ENCODE data around the gene FMNL3. TPM values are rescaled to one million over a fixed set of nuclear protein-coding genes. Genes with fewer than 3 reads are reported as not detected.
A peak's percentile ranks its signal among the peaks of the same experiment; 100 is the strongest.
"Not testable (repeated sequence)": the region's sequence is repeated elsewhere in the genome, so short reads cannot be mapped to it uniquely, and the experiment has no call there.

FMNL3 gene
- total RNA-seq, 1 donor from 2014 or later = 30.4 TPM

- no peaks in the 10 kb centered on the region for H3K9me3 ChIP-seq
- no peak overlapping the region for H3K27ac ChIP-seq
- H3K4me1 ChIP-seq = no peaks in the 10 kb centered on the region
- no peak for DNase-seq (ENCODE audit: low spot score in 2 of 2)
- TF ChIP-seq CTCF (IDR thresholded peaks at IDR 0.05) = no peak
- no peak overlapping the region for H3K4me3 ChIP-seq
- intact Hi-C loops (cut with DNase I) = no loop called here
- H3K27me3 ChIP-seq = no peaks in the 10 kb centered on the region
- no peaks in the 10 kb centered on the region for H3K36me3 ChIP-seq
Measured at GRCh38 chr12:49716553-49716952, 9.3 kb upstream of the FMNL3 start.

GRCh38 chr12:49713952-49714351, 6.7 kb upstream of the FMNL3 start:
- H3K27me3 ChIP-seq; DNase-seq (ENCODE audit: low spot score in 2 of 2); H3K36me3 ChIP-seq; H3K4me1 ChIP-seq; H3K4me3 ChIP-seq; H3K9me3 ChIP-seq; intact Hi-C loops (cut with DNase I); H3K27ac ChIP-seq: not testable (repeated sequence)

GRCh38 chr12:49708851-49709250, 1.6 kb upstream of the FMNL3 start:
- Histone ChIP-seq H3K9me3 (no peaks in the 10 kb centered on the region), H3K27me3 (no peaks in the 10 kb centered on the region), H3K4me1 (peaks cover 2 to 9% of the 10 kb centered on the region in 2 donors), H3K36me3 (no peaks in the 10 kb centered on the region), H3K27ac (no peak overlapping the region), H3K4me3 (no peak overlapping the region)
- no peak for DNase-seq (ENCODE audit: low spot score in 2 of 2)
- no peak for TF ChIP-seq CTCF (IDR thresholded peaks at IDR 0.05)
- intact Hi-C loops (cut with DNase I) = no loop called here

DNA sequence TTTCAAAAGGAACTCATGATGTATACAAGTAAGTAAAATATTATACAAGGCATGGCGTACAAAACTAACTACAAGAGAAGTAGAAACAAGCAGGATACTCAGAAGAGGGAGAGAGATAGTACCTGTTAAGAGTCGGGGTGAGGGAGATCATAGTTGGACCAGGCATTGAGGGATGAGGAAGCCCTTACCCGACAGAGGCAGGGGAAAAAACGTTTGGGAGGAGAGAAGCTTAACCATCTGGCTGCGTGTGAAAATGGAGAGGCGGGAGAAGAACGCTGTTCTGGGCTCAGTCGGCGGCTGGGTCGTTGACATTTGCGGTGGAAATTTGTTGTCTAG, 575 bp upstream of the FMNL3 start:
- Histone ChIP-seq H3K4me1 (peaks cover 2 to 9% of the 10 kb centered on the region in 2 donors), H3K4me3 (peak overlapping the region in 1 of 2 donors; percentile 94), H3K27me3 (no peaks in the 10 kb centered on the region), H3K36me3 (no peaks in the 10 kb centered on the region), H3K27ac (no peak overlapping the region), H3K9me3 (no peaks in the 10 kb centered on the region)
- DNase-seq (ENCODE audit: low spot score in 2 of 2) = no peak
- no peak for TF ChIP-seq CTCF (IDR thresholded peaks at IDR 0.05)
- intact Hi-C loops (cut with DNase I) = loop anchor here (1.0 to 2.0 kb wide), 6 partner anchors 34 to 341 kb away; partner anchors contain the start of genes MCRS1, PRPF40B, SPATS2 and TMBIM6

- Histone ChIP-seq H3K4me1 (peaks cover 2 to 9% of the 10 kb centered on the region in 2 donors), H3K36me3 (no peaks in the 10 kb centered on the region), H3K27ac (peak overlapping the region; percentile 94 to 98), H3K4me3 (peak overlapping the region; percentile 80 to 94), H3K27me3 (no peaks in the 10 kb centered on the region), H3K9me3 (no peaks in the 10 kb centered on the region)
- TF ChIP-seq CTCF (IDR thresholded peaks at IDR 0.05) = no peak
- intact Hi-C loops (cut with DNase I) = loop anchor here (1.0 to 2.0 kb wide), 6 partner anchors 33 to 340 kb away; partner anchors contain the start of genes MCRS1, PRPF40B, SPATS2 and TMBIM6
- DNase-seq (ENCODE audit: low spot score in 2 of 2) = peak in 1 of 2 donors; percentile 71
Measured at GRCh38 chr12:49706351-49707127, 666 bp downstream of the FMNL3 start.

GRCh38 chr12:49705479-49706134, 1.6 kb downstream of the FMNL3 start:
- no peaks in the 10 kb centered on the region for H3K36me3 ChIP-seq
- no peaks in the 10 kb centered on the region for H3K27me3 ChIP-seq
- peak overlapping the region; percentile 80 to 94 for H3K4me3 ChIP-seq
- no peak for TF ChIP-seq CTCF (IDR thresholded peaks at IDR 0.05)
- peak overlapping the region; percentile 94 to 98 for H3K27ac ChIP-seq
- H3K4me1 ChIP-seq = peaks cover 2 to 9% of the 10 kb centered on the region in 2 donors
- H3K9me3 ChIP-seq = no peaks in the 10 kb centered on the region
- peak; percentile 24 to 79 for DNase-seq (ENCODE audit: low spot score in 2 of 2)
- intact Hi-C loops (cut with DNase I) = loop anchor here (2.0 kb wide), 1 partner anchor 339 kb away; the partner anchor contains the start of gene SPATS2

Measured in ascending aorta (tissue), 2 donors.